ENCODE data around the gene MANBA.
"Not testable (repeated sequence)": the region's sequence is repeated elsewhere in the genome, so short reads cannot be mapped to it uniquely, and the experiment has no call there.

The MANBA gene

GRCh38 chr4:102761296-102761701, 531 bp upstream of the MANBA start:
- no peak for DNase-seq

DNA sequence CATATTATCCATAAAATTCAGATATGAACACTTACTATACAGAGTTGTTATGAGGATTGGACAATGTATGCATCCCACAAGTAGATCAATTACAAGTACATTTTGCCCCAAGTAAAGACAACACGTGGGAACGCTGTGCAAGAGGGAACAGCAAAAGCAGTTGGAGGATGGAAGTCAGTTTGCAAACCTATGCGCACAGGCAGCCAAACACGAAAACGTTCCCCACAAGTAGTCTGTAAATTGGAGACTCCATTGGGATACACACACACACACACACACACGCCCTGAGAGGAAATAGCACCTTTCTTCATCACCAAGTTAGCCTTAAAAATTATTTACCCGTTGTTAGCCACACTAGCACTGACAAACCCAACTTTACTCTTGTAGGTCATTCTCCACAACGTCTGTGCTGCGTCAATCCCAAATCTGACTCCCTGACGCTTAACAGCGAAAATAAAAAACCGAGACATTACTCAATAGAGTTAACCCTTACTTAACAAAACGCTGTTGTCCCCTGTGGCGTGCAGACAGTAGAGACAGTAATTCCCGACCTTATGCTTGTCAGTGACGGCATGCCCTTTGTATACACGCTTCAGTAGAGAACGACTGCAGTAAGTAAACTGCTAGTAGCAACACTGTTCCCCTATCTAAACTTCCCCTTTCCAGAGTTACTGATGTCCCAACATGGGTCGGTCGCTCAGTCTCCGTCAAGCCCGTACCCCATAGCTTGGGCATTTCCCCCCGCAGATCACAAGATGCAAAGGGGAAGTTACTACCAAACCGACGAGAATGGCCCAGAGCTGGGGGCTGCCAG, 730 bp downstream of the MANBA start:
- no peak for DNase-seq

- DNase-seq, result peak; percentile 55
Measured at GRCh38 chr4:102758241-102759160, 2.3 kb downstream of the MANBA start.

- no peak for DNase-seq
Measured at GRCh38 chr4:102757681-102758080, 3.1 kb downstream of the MANBA start.

- no peak for DNase-seq
Measured at GRCh38 chr4:102754044-102754443, 6.7 kb downstream of the MANBA start.

GRCh38 chr4:102751941-102752340, 8.8 kb downstream of the MANBA start:
- DNase-seq, result no peak

GRCh38 chr4:102743352-102743751, 17.4 kb downstream of the MANBA start:
- DNase-seq, result not testable (repeated sequence)

DNA sequence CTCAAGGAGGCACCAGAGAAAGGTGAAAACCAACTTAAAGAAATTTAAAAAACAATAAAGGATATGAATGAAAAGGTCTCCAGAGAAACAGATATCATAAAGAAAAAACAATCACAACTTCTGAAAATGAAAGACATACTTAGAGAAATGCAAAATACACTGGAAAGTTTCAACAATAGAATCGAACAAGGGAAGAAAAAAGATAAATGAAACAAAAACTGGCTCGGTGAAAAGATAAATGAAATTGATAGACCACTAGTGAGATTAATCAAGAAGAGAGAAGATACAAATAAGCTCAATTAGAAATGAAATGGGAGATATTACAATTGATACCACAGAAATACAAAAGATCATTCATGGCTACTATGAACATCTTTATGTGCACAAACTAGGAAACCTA, 22.0 kb downstream of the MANBA start:
- not testable (repeated sequence) for DNase-seq

DNA sequence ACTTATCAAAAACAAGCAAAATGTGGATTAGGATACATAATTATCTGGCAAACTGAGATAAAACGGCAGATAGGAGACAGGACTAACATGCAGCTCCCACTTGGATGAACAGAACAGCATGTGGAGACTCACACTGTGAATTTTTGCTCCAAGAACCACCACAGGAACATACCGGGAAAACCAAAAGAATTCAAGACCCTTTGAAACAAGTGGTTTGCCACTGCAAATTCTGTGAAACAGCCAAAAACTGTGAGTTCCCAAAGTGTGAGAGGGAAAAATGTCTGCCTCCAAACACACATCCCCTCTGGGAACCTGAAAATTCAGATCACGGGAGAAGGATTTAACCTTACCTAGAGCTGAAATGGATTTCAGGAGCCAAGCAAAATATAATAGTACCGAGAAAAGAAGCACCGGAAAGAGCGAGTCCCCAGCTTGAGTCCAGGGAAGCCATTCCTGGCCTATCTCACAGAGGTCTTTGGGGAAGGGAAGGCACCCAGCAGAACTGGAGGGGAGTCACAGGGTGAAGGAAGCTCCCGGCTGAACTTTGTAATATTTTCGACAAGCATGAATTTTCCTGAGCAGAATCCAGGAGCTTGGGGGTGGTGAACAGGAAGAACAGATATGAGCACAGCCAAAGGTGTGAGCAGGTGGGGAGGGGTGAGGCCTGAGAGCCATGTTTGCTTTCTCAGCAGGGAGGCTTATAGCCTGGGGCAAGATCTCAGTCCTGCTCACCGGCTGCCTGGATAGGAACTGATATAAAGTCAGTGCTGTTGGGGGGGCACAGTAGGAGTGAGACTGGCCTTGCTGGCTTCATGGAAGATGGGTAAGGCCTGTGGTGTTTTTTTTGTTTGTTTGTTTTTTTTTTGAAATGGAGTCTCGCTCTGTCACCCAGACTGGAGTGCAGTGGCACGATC, 23.9 kb downstream of the MANBA start:
- DNase-seq, result peak; percentile 46

GRCh38 chr4:102735582-102735981, 25.2 kb downstream of the MANBA start:
- peak; percentile 71 for DNase-seq

DNA sequence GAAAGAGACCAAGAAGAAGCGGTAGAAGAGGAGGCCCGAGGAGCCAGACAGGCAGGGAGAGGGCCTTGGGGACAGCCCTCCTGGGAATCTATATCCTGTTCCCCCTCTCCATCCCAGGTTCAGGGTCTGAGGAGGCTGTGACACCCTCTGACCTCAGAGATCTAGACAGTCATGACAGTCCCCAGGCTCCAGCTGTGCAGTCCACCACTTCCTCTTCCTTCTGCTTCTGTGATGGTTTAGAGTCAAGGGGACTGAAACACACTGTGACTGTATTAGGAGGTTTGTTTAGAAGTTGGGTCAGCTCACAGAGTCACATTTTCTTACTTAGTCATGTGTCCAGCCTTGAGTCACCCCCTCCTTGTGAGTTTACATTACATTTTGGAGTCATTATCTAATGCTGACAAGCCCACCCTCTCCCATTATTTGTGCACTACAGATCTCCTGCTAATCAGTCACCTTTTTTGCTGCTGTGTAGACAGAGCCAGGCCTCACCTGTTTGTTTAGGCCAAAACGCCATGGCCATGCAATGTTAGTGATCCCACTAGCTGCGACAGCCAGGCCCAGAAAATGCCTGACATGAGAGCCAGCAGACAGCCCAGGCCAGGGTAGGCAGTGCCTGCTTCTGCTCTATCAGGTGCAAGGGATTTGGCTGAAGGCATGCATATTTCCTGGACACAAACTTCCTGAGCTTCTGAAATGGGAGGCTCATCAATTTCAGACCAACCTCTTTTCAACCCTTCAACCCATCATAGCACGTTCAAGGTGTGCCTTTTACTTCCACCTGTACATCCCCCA, 26.0 kb downstream of the MANBA start:
- no peak for DNase-seq

GRCh38 chr4:102734116-102734515, 26.7 kb downstream of the MANBA start:
- DNase-seq, result no peak

DNA sequence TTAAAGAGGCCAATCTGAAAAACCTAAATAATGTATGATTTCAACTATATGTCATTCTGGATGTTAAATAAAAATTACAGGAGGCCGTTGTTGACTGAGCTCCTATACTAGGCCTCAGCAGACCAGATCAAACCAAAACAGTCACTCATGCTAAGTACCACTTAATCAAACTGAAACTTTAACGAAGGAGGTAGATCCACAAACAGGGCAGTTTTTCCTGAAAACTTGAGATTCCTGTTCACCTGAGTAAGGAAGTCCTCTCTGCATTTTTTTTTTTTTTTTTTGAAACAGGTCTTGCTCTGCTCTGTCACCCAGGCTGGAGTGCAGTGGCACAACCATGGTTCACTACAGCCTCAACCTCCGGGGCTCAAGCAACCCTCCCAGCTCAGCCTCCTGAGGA, 27.7 kb downstream of the MANBA start:
- no peak for DNase-seq

- no peak for DNase-seq
Measured at GRCh38 chr4:102732678-102733077, 28.1 kb downstream of the MANBA start.

DNA sequence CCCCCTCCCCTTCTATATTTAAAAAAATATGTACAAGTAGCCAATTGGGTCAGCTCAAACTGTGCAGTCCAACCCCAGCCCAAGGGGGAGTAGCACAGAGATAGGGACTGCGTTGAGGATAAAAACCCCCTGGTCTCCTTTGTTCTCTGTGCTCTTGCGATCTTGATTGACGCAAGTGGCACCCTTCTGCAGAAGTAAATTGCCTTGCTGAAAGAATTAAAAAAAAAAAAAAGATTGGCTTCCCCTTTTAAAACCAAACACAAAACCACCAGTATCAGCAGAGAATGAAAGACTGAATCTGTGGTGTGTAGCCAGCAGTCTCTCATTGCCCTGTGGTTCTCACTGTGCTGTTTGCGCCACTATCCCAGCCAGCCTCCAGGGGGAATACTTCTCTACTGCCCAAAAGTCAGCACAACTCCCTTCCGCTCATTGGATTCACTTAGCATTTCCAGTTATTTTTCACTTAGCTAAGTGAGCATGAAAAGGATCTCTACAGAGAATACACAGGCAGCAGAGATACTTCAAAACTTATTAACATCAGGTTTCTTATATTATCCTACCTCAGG, 29.7 kb downstream of the MANBA start:
- DNase-seq, result no peak

DNA sequence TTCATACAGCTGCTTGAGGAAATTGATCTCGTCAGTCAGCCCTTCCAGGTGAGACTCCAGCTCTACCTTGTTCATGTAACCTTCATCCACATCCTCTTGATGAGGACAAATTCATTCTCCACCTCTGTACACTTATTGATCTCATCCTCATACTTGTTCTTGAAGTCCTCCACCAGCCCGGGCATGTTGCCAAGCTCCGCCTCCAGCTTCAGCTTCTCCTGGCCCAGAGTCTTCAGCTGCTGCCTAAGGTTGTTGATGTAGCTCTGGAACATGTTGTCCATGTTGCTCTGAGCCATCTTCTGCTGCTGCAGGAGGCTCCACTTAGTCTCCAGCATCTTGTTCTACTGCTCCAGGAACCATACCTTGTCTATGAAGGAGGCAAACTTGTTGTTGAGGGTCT, 31.3 kb downstream of the MANBA start:
- not testable (repeated sequence) for DNase-seq

- not testable (repeated sequence) for DNase-seq
Measured at GRCh38 chr4:102726919-102727318, 33.8 kb downstream of the MANBA start.

- no peak for DNase-seq
Measured at GRCh38 chr4:102726068-102726467, 34.7 kb downstream of the MANBA start.

DNA sequence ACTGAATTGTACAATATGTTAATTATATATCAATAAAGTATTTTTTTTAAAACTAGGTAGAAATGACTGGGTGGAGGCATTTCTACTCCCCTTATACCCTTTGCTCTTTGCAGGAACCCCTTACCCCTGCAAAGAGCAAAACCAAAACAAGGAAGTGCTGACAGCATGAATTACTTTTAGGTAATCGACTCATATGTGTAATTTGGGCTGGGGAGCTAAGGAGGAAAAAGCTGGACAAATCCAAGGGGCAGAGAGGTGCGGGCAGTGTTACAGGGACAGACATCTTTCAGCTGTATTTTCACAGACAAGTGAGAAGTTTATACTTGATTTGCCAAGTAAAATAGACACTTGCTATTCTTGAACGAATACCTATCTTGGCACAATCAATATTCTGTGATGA, 35.5 kb downstream of the MANBA start:
- no peak for DNase-seq

GRCh38 chr4:102723511-102723910, 37.3 kb downstream of the MANBA start:
- DNase-seq, result no peak

GRCh38 chr4:102722740-102723139, 38.0 kb downstream of the MANBA start:
- DNase-seq, result no peak

All from DMS153 (cell line).